H1 (cell line): ENCODE measurements around the gene SPAG5. TPM values are rescaled to one million over a fixed set of nuclear protein-coding genes. Genes with fewer than 3 reads are reported as not detected.

Experiments used
- CBX8 ChIP-seq: fragments of 300-800, 300-1000 bp; sonication (generic); IDR thresholded peaks from 2 replicates; pipeline ENCODE4 v1.7.1; 2016; ENCODE audit warnings: low read depth, low read length, borderline replicate concordance
- EP300 ChIP-seq, 2 experiments: IDR thresholded peaks; 1 replicate in 1 of 2; 2 replicates in 1 of 2; pipeline ENCODE4 v1.6.1; 2011 to 2012; ENCODE audit warnings: low read depth in 2 of 2, low read length in 2 of 2, mild to moderate bottlenecking in 2 of 2, borderline replicate concordance in 1 of 2, inconsistent platforms in 1 of 2, moderate library complexity in 1 of 2
- MAFK ChIP-seq: IDR thresholded peaks from 2 replicates; pipeline ENCODE4 v1.6.1; 2012; ENCODE audit warnings: low read depth, mild to moderate bottlenecking, improper control_type of control experiment, low read length
- NANOG ChIP-seq: IDR thresholded peaks from 2 replicates; pipeline ENCODE4 v1.6.1; 2011; ENCODE audit warnings: low read length, low read depth, mild to moderate bottlenecking, inconsistent platforms; ENCODE audit not compliant: insufficient read depth, poor library complexity, severe bottlenecking
- RFX5 ChIP-seq: IDR thresholded peaks from 2 replicates; pipeline ENCODE4 v1.6.1; 2011; ENCODE audit warnings: low read depth, low read length, improper control_type of control experiment, borderline replicate concordance
- SP1 ChIP-seq: IDR thresholded peaks from 2 replicates; pipeline ENCODE4 v1.6.1; 2011; ENCODE audit warnings: low read depth, low read length
- SRF ChIP-seq: IDR thresholded peaks from 2 replicates; pipeline ENCODE4 v1.6.1; 2011; ENCODE audit warnings: mild to moderate bottlenecking, low read depth, low read length, moderate library complexity
- polyA plus RNA-seq, 7 experiments: library from polyadenylated mRNA; depleted of rRNA in 3 of 7; stranded (reverse) in 5 of 7; unstranded in 2 of 7; fragments of >200 nt in 5 of 7; fragments of 200-250 nt in 2 of 7; gene quantifications; 1 replicate in 5 of 7; 2 replicates in 1 of 7; 4 replicates in 1 of 7; pipeline versions ENCODE4 v1.2.1 to v1.2.3, GENCODE V29; 2011 to 2013; ENCODE audit warnings: missing spikeins in 2 of 7, mixed read lengths in 2 of 7
- total RNA-seq: library from RNA; stranded (reverse); fragmentation: NEBNext Ultra II Directional; extraction: Animal tissue kit (Norgen Biotek cat#: 25700); gene quantifications from 2 replicates; pipeline ENCODE4 v1.2.1, GENCODE V29; 2021
- TF ChIP-seq, protein P1 (sequence below): fragments of 300-600 bp; sonication (generic); IDR thresholded peaks from 2 replicates; pipeline ENCODE4 v1.7.1; 2012; ENCODE audit warnings: low read length, moderate library complexity, mild to moderate bottlenecking, inconsistent platforms; ENCODE audit not compliant: insufficient replicate concordance
- TF ChIP-seq, protein P2 (sequence below): IDR thresholded peaks from 2 replicates; pipeline ENCODE4 v1.6.1; 2011; ENCODE audit warnings: low read depth, mild to moderate bottlenecking, low read length; ENCODE audit not compliant: insufficient read depth

The SPAG5 gene
- total and polyA plus RNA-seq, 2 of the 8 experiments (the other 6 are each of a cell fraction or from before 2014, with no cell fraction given): 57.1 to 129 TPM

DNA sequence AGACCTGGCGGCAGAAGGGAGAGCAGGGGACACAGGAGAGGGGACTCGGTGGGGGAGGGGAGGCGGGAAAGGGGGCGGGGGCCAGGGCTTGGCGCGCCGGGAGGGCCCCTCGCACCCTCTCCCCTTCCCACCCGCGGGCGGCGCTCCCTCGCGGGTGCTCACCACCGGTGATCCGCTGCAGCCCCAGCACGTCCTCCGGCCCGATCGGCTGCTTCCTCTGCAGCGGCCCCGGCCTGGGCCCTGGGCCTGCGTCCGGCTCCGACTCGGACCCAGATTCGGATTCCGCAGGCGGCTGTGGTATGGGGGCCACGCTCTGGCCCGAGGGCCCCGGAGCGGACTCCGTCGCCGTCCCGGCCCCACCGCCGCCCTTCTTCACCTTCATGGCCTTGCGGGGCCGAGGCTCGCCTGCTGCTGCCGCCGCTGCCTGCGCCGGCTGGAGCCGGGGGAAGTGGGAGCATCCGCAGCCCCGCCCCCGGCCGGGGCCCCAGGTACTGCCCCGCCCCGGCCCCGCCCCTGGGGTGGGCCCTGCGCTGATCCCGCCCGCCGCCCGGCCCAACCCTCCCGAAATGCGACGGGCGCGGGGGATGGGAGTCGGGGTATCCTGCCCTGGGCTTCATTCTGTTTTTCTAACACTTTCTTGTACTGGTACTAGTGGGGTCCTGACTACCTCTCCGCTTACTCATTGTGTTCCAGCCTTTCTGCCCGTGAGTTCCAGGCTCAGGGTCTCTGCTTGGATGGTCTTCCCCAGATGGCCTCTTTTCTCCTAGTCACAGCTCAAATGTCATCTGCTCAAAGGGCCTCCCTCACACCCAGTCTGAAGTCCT lies 46.4 kb downstream of the SPAG5 start, which contains the start of gene UNC119 (continued):
- TF ChIP-seq, protein P1, sequence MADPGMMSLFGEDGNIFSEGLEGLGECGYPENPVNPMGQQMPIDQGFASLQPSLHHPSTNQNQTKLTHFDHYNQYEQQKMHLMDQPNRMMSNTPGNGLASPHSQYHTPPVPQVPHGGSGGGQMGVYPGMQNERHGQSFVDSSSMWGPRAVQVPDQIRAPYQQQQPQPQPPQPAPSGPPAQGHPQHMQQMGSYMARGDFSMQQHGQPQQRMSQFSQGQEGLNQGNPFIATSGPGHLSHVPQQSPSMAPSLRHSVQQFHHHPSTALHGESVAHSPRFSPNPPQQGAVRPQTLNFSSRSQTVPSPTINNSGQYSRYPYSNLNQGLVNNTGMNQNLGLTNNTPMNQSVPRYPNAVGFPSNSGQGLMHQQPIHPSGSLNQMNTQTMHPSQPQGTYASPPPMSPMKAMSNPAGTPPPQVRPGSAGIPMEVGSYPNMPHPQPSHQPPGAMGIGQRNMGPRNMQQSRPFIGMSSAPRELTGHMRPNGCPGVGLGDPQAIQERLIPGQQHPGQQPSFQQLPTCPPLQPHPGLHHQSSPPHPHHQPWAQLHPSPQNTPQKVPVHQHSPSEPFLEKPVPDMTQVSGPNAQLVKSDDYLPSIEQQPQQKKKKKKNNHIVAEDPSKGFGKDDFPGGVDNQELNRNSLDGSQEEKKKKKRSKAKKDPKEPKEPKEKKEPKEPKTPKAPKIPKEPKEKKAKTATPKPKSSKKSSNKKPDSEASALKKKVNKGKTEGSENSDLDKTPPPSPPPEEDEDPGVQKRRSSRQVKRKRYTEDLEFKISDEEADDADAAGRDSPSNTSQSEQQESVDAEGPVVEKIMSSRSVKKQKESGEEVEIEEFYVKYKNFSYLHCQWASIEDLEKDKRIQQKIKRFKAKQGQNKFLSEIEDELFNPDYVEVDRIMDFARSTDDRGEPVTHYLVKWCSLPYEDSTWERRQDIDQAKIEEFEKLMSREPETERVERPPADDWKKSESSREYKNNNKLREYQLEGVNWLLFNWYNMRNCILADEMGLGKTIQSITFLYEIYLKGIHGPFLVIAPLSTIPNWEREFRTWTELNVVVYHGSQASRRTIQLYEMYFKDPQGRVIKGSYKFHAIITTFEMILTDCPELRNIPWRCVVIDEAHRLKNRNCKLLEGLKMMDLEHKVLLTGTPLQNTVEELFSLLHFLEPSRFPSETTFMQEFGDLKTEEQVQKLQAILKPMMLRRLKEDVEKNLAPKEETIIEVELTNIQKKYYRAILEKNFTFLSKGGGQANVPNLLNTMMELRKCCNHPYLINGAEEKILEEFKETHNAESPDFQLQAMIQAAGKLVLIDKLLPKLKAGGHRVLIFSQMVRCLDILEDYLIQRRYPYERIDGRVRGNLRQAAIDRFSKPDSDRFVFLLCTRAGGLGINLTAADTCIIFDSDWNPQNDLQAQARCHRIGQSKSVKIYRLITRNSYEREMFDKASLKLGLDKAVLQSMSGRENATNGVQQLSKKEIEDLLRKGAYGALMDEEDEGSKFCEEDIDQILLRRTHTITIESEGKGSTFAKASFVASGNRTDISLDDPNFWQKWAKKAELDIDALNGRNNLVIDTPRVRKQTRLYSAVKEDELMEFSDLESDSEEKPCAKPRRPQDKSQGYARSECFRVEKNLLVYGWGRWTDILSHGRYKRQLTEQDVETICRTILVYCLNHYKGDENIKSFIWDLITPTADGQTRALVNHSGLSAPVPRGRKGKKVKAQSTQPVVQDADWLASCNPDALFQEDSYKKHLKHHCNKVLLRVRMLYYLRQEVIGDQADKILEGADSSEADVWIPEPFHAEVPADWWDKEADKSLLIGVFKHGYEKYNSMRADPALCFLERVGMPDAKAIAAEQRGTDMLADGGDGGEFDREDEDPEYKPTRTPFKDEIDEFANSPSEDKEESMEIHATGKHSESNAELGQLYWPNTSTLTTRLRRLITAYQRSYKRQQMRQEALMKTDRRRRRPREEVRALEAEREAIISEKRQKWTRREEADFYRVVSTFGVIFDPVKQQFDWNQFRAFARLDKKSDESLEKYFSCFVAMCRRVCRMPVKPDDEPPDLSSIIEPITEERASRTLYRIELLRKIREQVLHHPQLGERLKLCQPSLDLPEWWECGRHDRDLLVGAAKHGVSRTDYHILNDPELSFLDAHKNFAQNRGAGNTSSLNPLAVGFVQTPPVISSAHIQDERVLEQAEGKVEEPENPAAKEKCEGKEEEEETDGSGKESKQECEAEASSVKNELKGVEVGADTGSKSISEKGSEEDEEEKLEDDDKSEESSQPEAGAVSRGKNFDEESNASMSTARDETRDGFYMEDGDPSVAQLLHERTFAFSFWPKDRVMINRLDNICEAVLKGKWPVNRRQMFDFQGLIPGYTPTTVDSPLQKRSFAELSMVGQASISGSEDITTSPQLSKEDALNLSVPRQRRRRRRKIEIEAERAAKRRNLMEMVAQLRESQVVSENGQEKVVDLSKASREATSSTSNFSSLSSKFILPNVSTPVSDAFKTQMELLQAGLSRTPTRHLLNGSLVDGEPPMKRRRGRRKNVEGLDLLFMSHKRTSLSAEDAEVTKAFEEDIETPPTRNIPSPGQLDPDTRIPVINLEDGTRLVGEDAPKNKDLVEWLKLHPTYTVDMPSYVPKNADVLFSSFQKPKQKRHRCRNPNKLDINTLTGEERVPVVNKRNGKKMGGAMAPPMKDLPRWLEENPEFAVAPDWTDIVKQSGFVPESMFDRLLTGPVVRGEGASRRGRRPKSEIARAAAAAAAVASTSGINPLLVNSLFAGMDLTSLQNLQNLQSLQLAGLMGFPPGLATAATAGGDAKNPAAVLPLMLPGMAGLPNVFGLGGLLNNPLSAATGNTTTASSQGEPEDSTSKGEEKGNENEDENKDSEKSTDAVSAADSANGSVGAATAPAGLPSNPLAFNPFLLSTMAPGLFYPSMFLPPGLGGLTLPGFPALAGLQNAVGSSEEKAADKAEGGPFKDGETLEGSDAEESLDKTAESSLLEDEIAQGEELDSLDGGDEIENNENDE: no peak
- TF ChIP-seq RFX5 (no peak), SRF (no peak), MAFK (no peak), CBX8 (no peak), NANOG (no peak), SP1 (no peak), EP300 (IDR thresholded peaks at IDR 0.05; ENCODE audit: borderline replicate concordance in 1 of 2, low read depth in 2 of 2, low read length in 2 of 2) (no peak)
- TF ChIP-seq, protein P2, sequence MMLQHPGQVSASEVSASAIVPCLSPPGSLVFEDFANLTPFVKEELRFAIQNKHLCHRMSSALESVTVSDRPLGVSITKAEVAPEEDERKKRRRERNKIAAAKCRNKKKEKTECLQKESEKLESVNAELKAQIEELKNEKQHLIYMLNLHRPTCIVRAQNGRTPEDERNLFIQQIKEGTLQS: no peak
